H1 (cell line): ENCODE data around the gene PSTK. TPM values are rescaled to one million over a fixed set of nuclear protein-coding genes. Genes with fewer than 3 reads are reported as not detected.

Experiments used
- NRF1 ChIP-seq: IDR thresholded peaks from 2 replicates; pipeline ENCODE4 v1.6.1; 2011; ENCODE audit warnings: mild to moderate bottlenecking, low read depth, low read length, improper control_type of control experiment
- polyA plus RNA-seq, 7 experiments: library from polyadenylated mRNA; depleted of rRNA in 3 of 7; stranded (reverse) in 5 of 7; unstranded in 2 of 7; fragments of >200 nt in 5 of 7; fragments of 200-250 nt in 2 of 7; gene quantifications; 1 replicate in 5 of 7; 2 replicates in 1 of 7; 4 replicates in 1 of 7; pipeline versions ENCODE4 v1.2.1 to v1.2.3, GENCODE V29; 2011 to 2013; ENCODE audit warnings: missing spikeins in 2 of 7, mixed read lengths in 2 of 7
- total RNA-seq: library from RNA; stranded (reverse); fragmentation: NEBNext Ultra II Directional; extraction: Animal tissue kit (Norgen Biotek cat#: 25700); gene quantifications from 2 replicates; pipeline ENCODE4 v1.2.1, GENCODE V29; 2021

Gene PSTK
- total and polyA plus RNA-seq, 2 of the 8 experiments (the other 6 are each of a cell fraction or from before 2014, with no cell fraction given): 4.4 to 6.6 TPM

GRCh38 chr10:122974543-122975064 is 5.6 kb upstream of the PSTK start (continued):
- no peak for TF ChIP-seq NRF1
